Amniotic stem cell (primary cell): ENCODE results near the gene SAPCD2.
"Not testable (repeated sequence)": the region's sequence is repeated elsewhere in the genome, so short reads cannot be mapped to it uniquely, and the experiment has no call there.

Source experiments
- DNase-seq: peaks from one replicate; lab custom pipeline; 2025; lab: John Stamatoyannopoulos, UW

The SAPCD2 gene

GRCh38 chr9:137064027-137064879, 6.1 kb downstream of the SAPCD2 start:
- no peak for DNase-seq

DNA sequence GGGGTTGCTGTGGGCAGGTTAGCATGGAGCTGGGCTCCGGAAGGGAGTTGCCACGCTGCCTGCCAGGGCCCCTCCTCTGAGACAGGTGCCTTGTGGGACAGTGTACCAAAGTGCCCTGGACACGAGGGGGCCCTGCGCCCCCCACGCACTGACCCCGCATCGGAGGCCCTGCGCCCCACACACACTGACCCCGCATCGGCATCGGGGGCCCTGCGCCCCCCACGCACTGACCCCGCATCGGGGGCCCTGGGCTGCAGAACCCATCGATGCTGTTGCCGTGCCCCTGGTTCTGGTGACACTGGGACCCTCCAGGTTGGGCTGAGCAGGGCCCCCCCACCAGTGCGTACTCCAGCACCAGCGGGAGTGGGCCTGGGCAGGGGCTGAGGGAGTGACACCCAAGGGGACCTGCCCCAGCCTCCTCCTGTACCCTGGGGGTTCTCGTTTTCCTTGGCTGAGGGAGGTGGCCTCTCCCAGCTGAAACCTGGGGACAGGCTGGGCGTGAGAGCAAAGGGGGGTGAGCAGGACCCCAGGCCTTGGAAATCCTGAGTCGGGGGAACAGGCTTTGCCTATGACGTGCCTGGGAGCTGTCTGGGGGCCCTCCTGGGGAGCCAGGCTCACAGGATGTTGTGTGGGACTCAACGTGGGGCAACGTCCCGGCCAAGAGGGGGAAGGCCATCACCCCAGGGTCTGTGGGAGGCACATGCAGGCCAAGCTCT, 6.9 kb downstream of the SAPCD2 start:
- no peak for DNase-seq

DNA sequence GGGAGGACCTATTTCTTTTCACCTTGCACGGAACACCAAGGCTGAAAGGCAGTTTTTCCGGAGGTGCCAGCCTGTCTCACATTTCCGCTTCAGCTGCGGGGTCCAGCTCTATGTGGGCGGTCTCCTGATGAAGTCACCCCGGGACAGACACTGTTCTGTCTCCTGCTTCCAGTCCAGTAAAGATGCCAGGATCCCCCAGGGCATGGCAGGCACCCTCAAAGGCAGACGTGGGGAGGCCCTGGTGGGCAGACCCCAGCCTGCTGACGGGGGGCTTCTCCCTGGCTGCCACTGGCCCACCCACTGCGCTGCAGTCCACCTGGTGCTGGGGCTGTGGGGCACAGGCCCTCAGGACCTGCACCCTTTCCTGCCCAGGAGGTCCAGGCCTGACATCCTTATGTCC, 7.6 kb downstream of the SAPCD2 start:
- not testable (repeated sequence) for DNase-seq

GRCh38 chr9:137062384-137062783, 8.0 kb downstream of the SAPCD2 start:
- DNase-seq: no peak

GRCh38 chr9:137058521-137059234, 11.7 kb downstream of the SAPCD2 start:
- no peak for DNase-seq

DNA sequence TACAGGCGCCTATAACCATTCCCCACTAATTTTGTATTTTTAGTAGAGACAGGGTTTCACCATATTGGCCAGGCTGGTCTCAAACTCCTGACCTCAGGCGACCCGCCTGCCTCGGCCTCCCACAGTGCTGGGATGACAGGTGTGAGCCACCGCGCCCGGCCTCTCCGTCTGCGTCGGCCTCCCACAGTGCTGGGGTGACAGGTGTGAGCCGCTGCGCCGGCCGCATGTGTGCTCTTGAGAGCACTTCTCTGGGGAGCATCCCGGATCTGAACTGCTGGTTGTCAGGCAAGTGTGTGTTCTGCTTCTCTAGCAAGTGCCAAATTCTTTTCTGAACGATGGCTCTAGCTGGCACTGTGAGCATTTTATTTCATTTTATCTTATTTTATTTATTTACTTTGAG, 12.8 kb downstream of the SAPCD2 start:
- DNase-seq: no peak

DNA sequence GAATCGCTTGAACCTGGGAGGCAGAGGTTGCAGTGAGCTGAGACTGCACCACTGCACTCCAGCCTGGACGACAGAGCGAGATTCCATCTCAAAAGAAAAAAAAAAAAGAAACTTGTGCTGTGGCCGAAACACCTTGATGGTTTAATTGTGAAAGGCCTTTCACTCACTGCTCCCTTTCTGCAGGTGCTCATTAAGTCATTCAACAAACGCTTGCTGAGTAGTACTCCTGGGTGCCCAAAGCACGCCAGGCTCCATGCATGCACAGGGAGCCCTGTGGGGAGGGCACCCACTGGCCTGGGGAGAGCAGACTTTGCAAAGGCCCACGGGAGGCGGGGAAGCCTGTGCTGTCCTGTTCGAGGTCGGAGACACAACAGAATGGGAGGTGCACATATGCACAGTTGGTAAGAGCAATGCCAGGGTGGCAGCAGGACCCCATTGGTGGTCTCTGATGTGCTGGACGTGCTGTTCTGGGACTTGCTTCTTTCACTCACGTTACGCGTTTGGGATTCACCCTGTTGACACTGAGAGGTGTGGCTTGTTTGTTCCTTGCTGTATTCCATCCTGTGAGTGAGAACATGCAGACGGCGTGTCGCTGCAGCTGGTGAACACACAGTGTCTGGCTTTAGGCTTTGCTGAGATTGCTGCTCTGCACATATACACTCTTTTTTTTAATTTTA, 13.5 kb downstream of the SAPCD2 start:
- no peak for DNase-seq

DNA sequence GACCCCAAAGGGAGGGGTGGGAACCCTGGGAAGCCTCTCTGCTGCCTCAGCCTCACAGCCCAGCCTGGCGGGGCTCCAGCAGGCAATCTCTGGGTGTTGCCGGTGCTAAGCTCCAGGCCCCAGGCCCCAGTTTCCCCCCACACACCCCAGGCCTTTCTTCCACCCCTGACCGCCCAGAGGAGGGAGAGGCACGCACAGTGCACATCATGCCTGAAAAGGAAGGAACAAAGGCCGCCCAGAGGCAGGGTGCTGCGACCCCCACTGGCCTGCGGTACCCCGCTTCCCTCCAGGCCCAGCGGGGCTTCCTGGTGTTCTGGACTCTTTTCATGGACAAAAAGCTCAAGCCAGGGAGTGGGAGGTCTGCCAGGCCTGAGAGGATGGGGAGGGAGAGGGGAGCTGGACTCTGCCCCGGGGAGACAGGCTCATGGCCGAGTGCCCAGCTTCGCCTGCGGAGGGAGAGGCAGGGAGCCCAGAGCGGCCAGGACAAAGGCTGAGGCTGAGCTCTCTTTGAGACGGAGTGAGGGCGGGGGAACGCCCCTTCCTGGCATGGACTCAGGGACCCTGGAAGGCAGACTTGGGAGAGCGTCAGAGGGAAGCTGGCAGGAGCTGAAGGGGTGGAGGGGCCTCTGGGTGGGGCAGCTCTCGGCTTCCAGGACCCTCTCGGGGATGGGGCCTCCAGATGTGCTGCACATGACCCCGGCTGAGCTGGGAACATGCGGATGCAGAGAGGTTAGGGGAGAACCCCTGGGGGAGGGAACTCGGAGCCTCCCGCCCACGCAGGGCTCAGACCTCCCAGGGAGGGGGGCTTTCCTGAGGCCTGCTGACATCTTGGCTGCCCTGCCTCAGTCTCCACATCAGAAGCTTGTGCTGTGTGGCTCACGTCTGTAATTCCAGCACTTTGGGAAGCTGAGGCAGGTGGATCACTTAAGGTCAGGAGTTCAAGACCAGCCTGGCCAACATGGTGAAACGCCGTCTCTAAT, 14.7 kb downstream of the SAPCD2 start:
- DNase-seq: peak; percentile 34

DNA sequence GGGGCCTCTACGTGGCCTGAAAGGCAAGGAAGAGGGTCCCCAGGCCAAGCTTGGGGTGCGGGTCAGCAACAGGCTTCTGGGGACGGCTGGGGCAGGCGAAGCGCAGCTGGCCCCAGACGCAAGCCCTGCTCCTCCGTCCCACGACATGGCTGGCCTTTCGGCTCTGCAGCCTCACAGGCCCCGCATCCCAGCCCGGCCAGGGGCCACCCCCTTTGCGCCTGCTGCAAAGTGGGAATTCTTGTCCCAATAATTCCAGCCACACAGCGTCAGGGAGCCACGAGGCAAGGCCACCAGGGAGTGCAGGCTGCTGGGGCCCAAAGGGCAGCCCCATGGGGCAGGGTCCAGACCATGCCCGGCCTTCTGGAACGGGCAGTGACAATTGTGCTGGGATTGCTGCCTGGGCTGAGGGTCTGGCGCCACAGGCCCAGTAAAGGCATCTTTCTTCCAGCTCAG, 15.4 kb downstream of the SAPCD2 start:
- DNase-seq: no peak

DNA sequence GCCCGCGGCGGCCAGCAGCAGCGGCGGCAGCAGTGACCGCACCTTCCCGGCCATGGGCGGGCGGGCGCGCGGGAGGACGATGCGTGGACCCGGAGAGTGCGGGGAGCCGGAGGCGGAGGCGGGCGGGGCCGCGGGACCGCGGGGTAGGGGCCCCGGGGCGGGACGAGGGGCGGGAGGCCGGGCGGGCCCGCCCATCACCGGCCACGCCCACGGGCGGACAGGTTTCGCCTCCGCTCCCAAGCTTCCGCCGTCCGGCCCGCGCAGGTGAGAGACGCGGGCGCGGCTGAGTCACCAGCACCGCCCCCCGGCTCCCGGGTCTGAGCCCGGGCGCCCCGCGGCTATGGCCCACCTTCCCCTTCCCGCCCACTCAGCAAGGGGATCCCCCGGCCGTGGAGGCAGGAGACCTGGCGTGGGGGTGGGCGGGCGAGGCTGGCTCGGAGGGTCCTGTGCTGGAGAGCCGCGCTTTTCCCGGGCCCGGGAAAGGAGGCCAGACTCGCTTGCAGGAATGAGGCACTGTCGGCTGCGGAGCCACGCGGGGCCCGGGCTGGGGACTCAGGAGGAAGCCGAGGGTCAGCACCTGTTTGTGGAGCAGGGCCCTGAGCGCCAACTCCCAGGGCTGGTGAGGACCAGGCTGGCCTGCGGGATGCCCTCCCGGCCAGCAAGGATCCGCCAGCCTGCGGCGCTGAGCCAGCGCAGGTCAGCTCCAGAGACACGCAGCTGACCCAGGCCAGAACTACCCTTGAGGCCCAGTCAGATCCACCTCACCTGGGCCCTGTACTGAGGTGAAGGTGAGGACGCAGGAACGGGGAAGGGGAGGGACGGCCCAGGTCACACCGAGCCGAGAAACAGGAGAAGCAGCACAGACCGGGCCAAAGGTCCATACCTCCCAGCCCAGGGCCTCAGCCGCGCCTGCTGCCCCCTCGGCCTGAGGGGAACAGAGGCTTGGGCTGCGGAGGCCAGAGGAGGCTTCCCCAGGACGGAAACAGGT, 16.1 kb downstream of the SAPCD2 start, which contains the start of gene ENTPD2:
TSS of gene ENTPD2 (minus strand) at position 118 of the 988 bp plus-strand sequence. CDS start at position 54, 64 bp downstream.
- DNase-seq: no peak

- no peak for DNase-seq
These were observed 17.1 kb downstream of the SAPCD2 start for GRCh38 chr9:137052998-137053943.

GRCh38 chr9:137052293-137052692, 18.1 kb downstream of the SAPCD2 start:
- DNase-seq: no peak

DNA sequence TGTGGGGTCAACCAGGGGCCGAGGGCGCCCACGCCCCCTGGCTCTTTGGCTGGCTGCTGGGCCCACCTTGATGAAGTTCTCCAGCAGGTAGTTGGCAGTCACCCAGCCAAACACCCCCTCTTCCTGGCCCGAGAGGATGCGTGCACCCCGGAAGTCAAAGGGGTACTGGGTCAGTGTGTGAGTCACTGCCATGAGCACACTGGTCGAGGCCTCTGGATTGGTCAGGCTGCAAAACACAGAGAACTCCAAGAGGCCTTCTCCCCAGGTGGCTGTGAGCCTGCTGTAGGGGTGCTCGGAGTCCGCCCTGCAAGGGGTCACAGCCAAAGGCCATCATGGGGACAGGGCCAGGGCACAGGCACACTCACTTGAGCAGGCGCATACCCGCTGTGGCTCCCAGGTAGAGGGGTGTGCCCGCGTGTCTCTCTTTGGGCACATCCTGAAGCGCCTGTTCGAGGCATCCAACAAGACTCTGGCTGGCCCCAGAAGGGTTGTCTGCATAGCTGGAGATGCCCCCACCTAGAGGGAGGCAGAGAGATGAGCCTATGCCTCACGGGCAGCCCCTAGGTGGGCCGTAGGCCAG, 19.1 kb downstream of the SAPCD2 start:
- DNase-seq: no peak

DNA sequence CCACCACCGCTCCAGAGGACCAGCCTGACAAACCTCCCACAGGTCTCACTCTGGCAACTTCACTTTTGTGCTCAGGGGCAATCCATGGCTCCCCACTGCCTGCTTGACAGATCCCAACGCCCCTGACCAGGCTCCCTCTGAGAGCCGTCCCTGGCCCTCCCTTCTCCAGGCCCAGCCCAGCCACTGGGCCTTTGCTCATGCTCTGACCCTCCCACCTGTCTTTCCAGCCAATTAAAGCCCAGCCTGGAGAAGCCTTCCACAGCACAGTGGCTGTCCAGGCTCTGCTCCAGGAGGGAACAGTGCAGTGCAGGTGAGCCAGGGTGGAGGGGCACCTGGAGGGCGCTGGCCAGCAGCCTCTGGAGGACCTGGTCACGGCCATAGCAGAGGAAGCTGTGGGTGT, 19.8 kb downstream of the SAPCD2 start:
- DNase-seq: no peak

DNA sequence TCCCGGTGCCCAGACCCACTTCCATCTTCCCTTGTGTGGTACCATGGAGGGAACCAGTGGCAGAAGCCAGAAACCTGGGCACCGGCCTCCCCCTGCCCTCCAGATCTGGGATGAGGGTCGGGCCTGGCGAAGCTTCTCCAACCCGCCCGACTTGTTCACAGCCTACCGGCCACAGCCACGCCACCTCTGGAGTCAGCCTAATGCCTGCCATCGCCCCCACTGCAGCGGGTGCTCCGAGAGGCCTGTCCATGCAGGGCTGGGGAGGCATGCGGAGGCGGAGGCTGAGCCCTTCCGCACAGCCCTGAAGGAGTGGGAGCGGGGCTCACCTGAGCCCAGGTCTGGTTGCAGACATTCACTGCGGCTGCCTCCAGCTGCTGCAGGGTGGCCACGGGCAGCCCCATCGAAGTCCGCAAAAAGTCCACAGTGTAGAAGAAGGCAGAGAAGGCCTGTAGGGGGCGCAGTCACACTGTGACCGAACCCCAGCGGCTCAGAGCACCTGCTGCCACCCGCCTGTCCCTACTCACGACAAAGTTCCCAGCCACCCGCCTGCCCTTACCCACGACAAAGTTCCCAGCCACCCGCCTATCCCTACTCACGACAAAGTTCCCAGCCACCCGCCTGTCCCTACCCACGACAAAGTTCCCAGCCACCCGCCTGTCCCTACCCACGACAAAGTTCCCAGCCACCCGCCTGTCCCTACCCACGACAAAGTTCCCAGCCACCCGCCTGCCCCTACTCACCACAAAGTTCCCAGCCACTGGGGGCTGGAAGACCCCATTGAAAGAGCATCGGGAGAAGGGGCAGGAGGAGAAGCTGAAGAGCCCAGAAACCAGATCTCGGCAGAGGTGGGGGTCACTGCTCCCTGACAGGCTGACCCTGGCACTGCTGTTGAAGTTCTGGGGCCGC, 20.6 kb downstream of the SAPCD2 start:
- DNase-seq: no peak

- DNase-seq: no peak
These were observed 21.5 kb downstream of the SAPCD2 start for GRCh38 chr9:137048655-137049543.
